SK-N-SH treated with all-trans-retinoic acid at 6 μM for 48 hours (cell line): ENCODE data around the gene MTOR.

Experiments
- ATAC-seq: fragments of 200-7000 bp; cut with Tn5 transposase; 3 replicates; pipeline ENCODE4 v1.9.1; 2020; ENCODE audit warnings: mild to moderate bottlenecking, moderate library complexity
- ARNTL ChIP-seq: fragments of 450-650 bp; formaldehyde crosslinking; IDR thresholded peaks from 2 replicates; pipeline ENCODE4 v1.5.0; 2020; ENCODE audit warnings: low read depth, mild to moderate bottlenecking, moderate library complexity, borderline replicate concordance
- BACH2 ChIP-seq: fragments of 250-450 bp; sonication (Bioruptor Pico); IDR thresholded peaks from 2 replicates; pipeline ENCODE4 v1.9.0; 2021; ENCODE audit warnings: mild to moderate bottlenecking, borderline replicate concordance
- CSDC2 ChIP-seq: fragments of 250-450 bp; sonication (Bioruptor Pico); IDR thresholded peaks from 2 replicates; pipeline ENCODE4 v1.5.0; 2020; ENCODE audit warnings: mild to moderate bottlenecking, moderate library complexity
- ESRRG ChIP-seq: fragments of 250-450 bp; sonication (Bioruptor Pico); IDR thresholded peaks from 2 replicates; pipeline ENCODE4 v1.6.1; 2021; ENCODE audit warnings: mild to moderate bottlenecking
- GLIS3 ChIP-seq: fragments of 250-450 bp; sonication (Bioruptor Pico); IDR thresholded peaks from 2 replicates; pipeline ENCODE4 v1.5.0; 2020; ENCODE audit warnings: mild to moderate bottlenecking, moderate library complexity
- ISL1 ChIP-seq: fragments of 250-450 bp; sonication (Bioruptor Pico); IDR thresholded peaks from 2 replicates; pipeline ENCODE4 v2.1.2; 2022; ENCODE audit warnings: mild to moderate bottlenecking, moderate library complexity
- OSR1 ChIP-seq: fragments of 250-450 bp; sonication (Bioruptor Pico); IDR thresholded peaks from 2 replicates; pipeline ENCODE4 v1.8.0; 2022; ENCODE audit warnings: moderate library complexity, mild to moderate bottlenecking, inconsistent platforms
- PPARA ChIP-seq: fragments of 250-450 bp; sonication (Bioruptor Pico); IDR thresholded peaks from 2 replicates; pipeline ENCODE4 v1.5.0; 2020; ENCODE audit warnings: mild to moderate bottlenecking, borderline replicate concordance
- RARB ChIP-seq: fragments of 250-450 bp; sonication (Bioruptor Pico); IDR thresholded peaks from 2 replicates; pipeline ENCODE4 v1.8.0; 2021; ENCODE audit warnings: mild to moderate bottlenecking, moderate library complexity
- SNAI2 ChIP-seq: fragments of 250-450 bp; sonication (Bioruptor Pico); IDR thresholded peaks from 2 replicates; pipeline ENCODE4 v1.5.0; 2020; ENCODE audit warnings: mild to moderate bottlenecking, moderate library complexity
- TOX ChIP-seq: fragments of 250-450 bp; sonication (Bioruptor Pico); IDR thresholded peaks from 2 replicates; pipeline ENCODE4 v1.8.0; 2021; ENCODE audit warnings: mild to moderate bottlenecking, moderate library complexity, borderline replicate concordance
- ZFP30 ChIP-seq: fragments of 450-650 bp; formaldehyde crosslinking; IDR thresholded peaks from 2 replicates; pipeline ENCODE4 v1.5.0; 2022; ENCODE audit warnings: mild to moderate bottlenecking, moderate library complexity
- TF ChIP-seq, protein P1 (sequence below): fragments of 250-450 bp; sonication (Bioruptor Pico); IDR thresholded peaks from 2 replicates; pipeline ENCODE4 v1.5.1; 2020; ENCODE audit warnings: low read depth, mild to moderate bottlenecking, moderate library complexity
- TF ChIP-seq, protein P2 (sequence below): fragments of 250-450 bp; sonication (Bioruptor Pico); IDR thresholded peaks from 2 replicates; pipeline ENCODE4 v1.8.0; 2020; ENCODE audit warnings: mild to moderate bottlenecking, moderate library complexity, borderline replicate concordance
- TF ChIP-seq, protein P3 (sequence below): fragments of 250-450 bp; sonication (Bioruptor Pico); IDR thresholded peaks from 2 replicates; pipeline ENCODE4 v1.5.1; 2021; ENCODE audit warnings: mild to moderate bottlenecking, moderate library complexity
- TF ChIP-seq, protein P4 (sequence below): fragments of 250-450 bp; sonication (Bioruptor Pico); IDR thresholded peaks from 2 replicates; pipeline ENCODE4 v1.5.0; 2020; ENCODE audit warnings: mild to moderate bottlenecking, moderate library complexity
- TF ChIP-seq, protein P5 (sequence below): fragments of 250-450 bp; sonication (Bioruptor Pico); IDR thresholded peaks from 2 replicates; pipeline ENCODE4 v1.8.0; 2021; ENCODE audit warnings: low read depth, mild to moderate bottlenecking, moderate library complexity, borderline replicate concordance

Gene MTOR

DNA sequence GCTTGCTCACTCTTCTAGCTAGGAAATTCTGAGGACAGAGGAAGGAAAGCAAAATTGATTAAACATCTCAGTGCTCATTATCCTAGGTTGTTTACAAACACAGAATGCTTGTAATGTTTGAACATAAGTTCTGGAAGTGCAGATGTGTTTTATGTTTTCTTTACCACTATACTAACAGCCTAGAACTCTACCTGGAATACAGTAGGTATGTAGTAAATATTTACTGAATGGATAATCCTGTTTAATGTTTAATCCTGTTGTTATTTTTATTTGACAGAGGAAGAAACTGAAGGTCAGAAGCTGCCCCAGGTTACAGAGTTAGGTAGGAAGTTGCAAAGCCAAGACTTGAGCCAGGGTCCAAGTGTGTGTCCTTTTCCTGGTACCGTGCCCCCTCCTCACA is 6.1 kb downstream of the MTOR start:
- ATAC-seq = no peak
- TF ChIP-seq ISL1 (CRISPR knock-in tag) (no peak), PPARA (CRISPR knock-in tag) (no peak), OSR1 (CRISPR knock-in tag) (no peak), RARB (CRISPR knock-in tag) (no peak), ESRRG (no peak), ARNTL (CRISPR knock-in tag) (no peak), CSDC2 (no peak), ZFP30 (no peak), BACH2 (no peak), TOX (CRISPR knock-in tag) (no peak)
- TF ChIP-seq, protein P1, sequence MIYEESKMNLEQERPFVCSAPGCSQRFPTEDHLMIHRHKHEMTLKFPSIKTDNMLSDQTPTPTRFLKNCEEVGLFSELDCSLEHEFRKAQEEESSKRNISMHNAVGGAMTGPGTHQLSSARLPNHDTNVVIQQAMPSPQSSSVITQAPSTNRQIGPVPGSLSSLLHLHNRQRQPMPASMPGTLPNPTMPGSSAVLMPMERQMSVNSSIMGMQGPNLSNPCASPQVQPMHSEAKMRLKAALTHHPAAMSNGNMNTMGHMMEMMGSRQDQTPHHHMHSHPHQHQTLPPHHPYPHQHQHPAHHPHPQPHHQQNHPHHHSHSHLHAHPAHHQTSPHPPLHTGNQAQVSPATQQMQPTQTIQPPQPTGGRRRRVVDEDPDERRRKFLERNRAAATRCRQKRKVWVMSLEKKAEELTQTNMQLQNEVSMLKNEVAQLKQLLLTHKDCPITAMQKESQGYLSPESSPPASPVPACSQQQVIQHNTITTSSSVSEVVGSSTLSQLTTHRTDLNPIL (CRISPR knock-in tag) = no peak
- TF ChIP-seq, protein P2, sequence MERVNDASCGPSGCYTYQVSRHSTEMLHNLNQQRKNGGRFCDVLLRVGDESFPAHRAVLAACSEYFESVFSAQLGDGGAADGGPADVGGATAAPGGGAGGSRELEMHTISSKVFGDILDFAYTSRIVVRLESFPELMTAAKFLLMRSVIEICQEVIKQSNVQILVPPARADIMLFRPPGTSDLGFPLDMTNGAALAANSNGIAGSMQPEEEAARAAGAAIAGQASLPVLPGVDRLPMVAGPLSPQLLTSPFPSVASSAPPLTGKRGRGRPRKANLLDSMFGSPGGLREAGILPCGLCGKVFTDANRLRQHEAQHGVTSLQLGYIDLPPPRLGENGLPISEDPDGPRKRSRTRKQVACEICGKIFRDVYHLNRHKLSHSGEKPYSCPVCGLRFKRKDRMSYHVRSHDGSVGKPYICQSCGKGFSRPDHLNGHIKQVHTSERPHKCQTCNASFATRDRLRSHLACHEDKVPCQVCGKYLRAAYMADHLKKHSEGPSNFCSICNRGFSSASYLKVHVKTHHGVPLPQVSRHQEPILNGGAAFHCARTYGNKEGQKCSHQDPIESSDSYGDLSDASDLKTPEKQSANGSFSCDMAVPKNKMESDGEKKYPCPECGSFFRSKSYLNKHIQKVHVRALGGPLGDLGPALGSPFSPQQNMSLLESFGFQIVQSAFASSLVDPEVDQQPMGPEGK (CRISPR knock-in tag) = no peak
- TF ChIP-seq, protein P3, sequence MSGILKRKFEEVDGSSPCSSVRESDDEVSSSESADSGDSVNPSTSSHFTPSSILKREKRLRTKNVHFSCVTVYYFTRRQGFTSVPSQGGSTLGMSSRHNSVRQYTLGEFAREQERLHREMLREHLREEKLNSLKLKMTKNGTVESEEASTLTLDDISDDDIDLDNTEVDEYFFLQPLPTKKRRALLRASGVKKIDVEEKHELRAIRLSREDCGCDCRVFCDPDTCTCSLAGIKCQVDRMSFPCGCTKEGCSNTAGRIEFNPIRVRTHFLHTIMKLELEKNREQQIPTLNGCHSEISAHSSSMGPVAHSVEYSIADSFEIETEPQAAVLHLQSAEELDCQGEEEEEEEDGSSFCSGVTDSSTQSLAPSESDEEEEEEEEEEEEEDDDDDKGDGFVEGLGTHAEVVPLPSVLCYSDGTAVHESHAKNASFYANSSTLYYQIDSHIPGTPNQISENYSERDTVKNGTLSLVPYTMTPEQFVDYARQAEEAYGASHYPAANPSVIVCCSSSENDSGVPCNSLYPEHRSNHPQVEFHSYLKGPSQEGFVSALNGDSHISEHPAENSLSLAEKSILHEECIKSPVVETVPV (CRISPR knock-in tag) = no peak
- TF ChIP-seq, protein P4, sequence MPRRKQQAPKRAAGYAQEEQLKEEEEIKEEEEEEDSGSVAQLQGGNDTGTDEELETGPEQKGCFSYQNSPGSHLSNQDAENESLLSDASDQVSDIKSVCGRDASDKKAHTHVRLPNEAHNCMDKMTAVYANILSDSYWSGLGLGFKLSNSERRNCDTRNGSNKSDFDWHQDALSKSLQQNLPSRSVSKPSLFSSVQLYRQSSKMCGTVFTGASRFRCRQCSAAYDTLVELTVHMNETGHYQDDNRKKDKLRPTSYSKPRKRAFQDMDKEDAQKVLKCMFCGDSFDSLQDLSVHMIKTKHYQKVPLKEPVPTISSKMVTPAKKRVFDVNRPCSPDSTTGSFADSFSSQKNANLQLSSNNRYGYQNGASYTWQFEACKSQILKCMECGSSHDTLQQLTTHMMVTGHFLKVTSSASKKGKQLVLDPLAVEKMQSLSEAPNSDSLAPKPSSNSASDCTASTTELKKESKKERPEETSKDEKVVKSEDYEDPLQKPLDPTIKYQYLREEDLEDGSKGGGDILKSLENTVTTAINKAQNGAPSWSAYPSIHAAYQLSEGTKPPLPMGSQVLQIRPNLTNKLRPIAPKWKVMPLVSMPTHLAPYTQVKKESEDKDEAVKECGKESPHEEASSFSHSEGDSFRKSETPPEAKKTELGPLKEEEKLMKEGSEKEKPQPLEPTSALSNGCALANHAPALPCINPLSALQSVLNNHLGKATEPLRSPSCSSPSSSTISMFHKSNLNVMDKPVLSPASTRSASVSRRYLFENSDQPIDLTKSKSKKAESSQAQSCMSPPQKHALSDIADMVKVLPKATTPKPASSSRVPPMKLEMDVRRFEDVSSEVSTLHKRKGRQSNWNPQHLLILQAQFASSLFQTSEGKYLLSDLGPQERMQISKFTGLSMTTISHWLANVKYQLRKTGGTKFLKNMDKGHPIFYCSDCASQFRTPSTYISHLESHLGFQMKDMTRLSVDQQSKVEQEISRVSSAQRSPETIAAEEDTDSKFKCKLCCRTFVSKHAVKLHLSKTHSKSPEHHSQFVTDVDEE (CRISPR knock-in tag) = no peak

DNA sequence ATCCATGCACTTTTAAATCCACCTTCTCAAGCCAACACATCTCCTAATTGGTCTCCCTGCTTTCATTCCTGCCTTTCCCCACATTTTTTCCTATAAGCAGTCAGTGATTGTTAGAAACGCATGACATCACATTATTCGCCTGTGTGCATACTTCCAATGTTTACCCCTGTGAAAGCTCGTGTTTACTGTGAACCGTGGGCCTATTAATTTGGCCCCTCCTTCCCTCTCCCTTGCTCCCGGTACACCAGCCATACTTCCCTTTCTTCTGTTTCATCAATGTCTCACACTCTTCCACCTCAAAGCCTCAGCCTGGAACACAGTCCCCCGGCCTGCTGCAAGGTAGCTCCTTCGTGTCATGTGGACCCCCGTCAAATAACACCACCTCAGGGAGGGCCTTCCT is 9.1 kb downstream of the MTOR start:
- TF ChIP-seq PPARA (CRISPR knock-in tag) (no peak), TOX (CRISPR knock-in tag) (no peak), OSR1 (CRISPR knock-in tag) (no peak), ESRRG (no peak), BACH2 (no peak), GLIS3 (CRISPR knock-in tag) (no peak), ARNTL (CRISPR knock-in tag) (no peak), RARB (CRISPR knock-in tag) (no peak)
- TF ChIP-seq, protein P1 (CRISPR knock-in tag) = no peak
- TF ChIP-seq, protein P3 (CRISPR knock-in tag) = no peak
- ATAC-seq = no peak

DNA sequence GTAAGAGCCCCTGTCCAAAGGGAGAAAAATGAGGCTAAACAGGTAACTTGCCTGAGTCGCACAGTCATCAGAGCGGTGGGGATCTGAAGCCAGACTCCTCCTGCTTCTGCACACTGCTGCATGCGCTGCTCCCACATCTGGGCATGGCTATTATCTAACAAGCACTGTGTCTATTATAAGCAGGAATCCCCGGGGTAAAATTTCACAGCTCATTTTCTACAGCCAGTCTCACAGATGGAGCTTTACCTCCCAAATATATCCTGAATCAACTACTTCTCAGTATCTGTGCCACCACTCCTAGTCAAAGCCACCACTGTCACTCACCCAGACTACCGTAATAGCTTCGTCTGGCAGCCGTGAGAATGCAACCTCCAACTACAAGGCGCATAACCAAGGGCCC is 9.8 kb downstream of the MTOR start:
- TF ChIP-seq, protein P2 (CRISPR knock-in tag) = no peak
- TF ChIP-seq CSDC2 (no peak), BACH2 (no peak), TOX (CRISPR knock-in tag) (no peak), SNAI2 (CRISPR knock-in tag) (no peak), ISL1 (CRISPR knock-in tag) (no peak)
- TF ChIP-seq, protein P5, sequence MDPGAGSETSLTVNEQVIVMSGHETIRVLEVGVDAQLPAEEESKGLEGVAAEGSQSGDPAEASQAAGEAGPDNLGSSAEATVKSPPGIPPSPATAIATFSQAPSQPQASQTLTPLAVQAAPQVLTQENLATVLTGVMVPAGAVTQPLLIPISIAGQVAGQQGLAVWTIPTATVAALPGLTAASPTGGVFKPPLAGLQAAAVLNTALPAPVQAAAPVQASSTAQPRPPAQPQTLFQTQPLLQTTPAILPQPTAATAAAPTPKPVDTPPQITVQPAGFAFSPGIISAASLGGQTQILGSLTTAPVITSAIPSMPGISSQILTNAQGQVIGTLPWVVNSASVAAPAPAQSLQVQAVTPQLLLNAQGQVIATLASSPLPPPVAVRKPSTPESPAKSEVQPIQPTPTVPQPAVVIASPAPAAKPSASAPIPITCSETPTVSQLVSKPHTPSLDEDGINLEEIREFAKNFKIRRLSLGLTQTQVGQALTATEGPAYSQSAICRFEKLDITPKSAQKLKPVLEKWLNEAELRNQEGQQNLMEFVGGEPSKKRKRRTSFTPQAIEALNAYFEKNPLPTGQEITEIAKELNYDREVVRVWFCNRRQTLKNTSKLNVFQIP (CRISPR knock-in tag) = no peak
- TF ChIP-seq, all 23 proteins: peak for 0
- ATAC-seq = no peak
